ENCODE data around the gene MICALL2. TPM values are rescaled to one million over a fixed set of nuclear protein-coding genes. Genes with fewer than 3 reads are reported as not detected.

MICALL2 gene
- polyA plus RNA-seq, 2 donors: 20.9 to 50.7 TPM

DNA sequence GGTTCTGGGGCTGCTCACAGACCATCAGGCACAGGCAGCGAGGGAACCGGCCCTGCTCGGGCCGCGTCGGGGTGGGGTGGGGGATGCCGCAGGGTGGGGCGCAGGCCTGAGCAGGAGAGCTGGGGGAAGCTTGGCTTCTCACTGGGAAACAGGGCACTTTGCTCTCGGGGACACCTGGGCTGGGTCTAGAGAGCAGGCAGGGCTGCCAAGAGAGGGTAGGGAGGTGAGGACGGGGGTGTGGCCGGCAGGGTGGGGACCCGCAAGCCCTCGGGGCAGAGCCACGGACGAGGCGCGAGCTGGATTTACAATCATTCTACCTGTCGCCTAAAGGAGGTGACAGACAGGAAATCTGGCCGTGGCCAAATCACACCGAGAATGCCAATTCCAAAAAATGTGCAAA, 33.9 kb upstream of the MICALL2 start:
- no peak overlapping the region for H3K4me3 ChIP-seq (ENCODE audit: low read depth in 1 of 2, low read length in 2 of 2)
- H3K36me3 ChIP-seq (ENCODE audit: control insufficient read depth in 2 of 2, insufficient read depth in 2 of 2, low read length in 1 of 2): peaks cover 15 to 71% of the 10 kb centered on the region in 2 donors
- H3K27ac ChIP-seq (ENCODE audit: low read depth in 2 of 2, low read length in 1 of 2): no peak overlapping the region
- no peaks in the 10 kb centered on the region for H3K4me1 ChIP-seq (ENCODE audit: control insufficient read depth in 2 of 2, insufficient read depth in 2 of 2, low read length in 1 of 2)
- no peaks in the 10 kb centered on the region for H3K27me3 ChIP-seq (ENCODE audit: control insufficient read depth in 1 of 2, insufficient read depth in 2 of 2, low read length in 2 of 2)
- WGBS, 2 donors: 72 to 84% methylated on average over 20 of the region's 20 CpGs
- H3K9me3 ChIP-seq (ENCODE audit: control insufficient read depth in 2 of 2, insufficient read depth in 1 of 2, low read depth in 1 of 2, low read length in 1 of 2): no peaks in the 10 kb centered on the region

DNA sequence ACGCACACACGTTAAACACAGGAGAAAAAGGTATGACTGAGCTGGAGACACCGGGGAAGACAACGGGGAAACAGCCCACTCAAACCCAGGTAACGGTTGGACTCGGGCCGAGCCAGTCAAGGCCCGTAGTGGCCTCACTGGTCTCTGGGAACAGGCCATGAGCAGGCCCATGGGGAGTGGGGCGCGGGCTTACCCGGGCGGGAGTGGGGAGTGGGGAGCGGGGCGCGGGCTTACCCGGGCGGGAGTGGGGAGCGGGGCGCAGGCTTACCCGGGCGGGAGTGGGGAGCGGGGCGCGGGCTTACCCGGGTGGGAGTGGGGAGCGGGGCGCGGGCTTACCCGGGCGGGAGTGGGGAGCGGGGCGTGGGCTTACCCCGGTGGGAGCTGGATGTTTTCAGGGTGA, 33.4 kb upstream of the MICALL2 start:
- Histone ChIP-seq H3K4me1 (ENCODE audit: control insufficient read depth in 2 of 2, insufficient read depth in 2 of 2, low read length in 1 of 2) (no peaks in the 10 kb centered on the region), H3K27me3 (ENCODE audit: control insufficient read depth in 1 of 2, insufficient read depth in 2 of 2, low read length in 2 of 2) (no peaks in the 10 kb centered on the region), H3K27ac (ENCODE audit: low read depth in 2 of 2, low read length in 1 of 2) (no peak overlapping the region), H3K4me3 (ENCODE audit: low read depth in 1 of 2, low read length in 2 of 2) (no peak overlapping the region), H3K36me3 (ENCODE audit: control insufficient read depth in 2 of 2, insufficient read depth in 2 of 2, low read length in 1 of 2) (peaks cover 12 to 71% of the 10 kb centered on the region in 2 donors), H3K9me3 (ENCODE audit: control insufficient read depth in 2 of 2, insufficient read depth in 1 of 2, low read depth in 1 of 2, low read length in 1 of 2) (no peaks in the 10 kb centered on the region)
- WGBS, 2 donors: 88 to 96% methylated on average over 22 to 33 of the region's 33 CpGs

DNA sequence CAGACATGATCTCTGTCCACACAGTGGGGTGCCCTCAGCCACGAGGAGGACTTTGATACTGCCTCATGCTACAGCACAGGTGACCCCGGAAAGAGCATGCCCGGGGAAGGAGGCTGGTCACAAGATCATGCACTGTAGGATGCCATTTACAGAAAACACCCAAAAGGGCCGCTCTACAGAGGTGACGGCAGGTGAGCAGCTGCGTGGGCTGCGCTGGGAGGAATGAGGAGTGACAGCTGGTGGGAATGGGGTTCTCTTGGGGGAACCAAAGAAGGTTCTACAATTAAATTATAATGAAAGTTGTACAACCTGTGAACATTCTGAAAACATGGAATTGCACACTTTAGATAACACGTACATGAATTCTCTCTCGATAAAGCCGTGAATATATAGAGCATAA, 33.0 kb upstream of the MICALL2 start:
- 92 to 97% methylated on average over 10 of the region's 10 CpGs for WGBS, 2 donors
- Histone ChIP-seq H3K27ac (ENCODE audit: low read depth in 2 of 2, low read length in 1 of 2) (no peak overlapping the region), H3K4me3 (ENCODE audit: low read depth in 1 of 2, low read length in 2 of 2) (no peak overlapping the region), H3K27me3 (ENCODE audit: control insufficient read depth in 1 of 2, insufficient read depth in 2 of 2, low read length in 2 of 2) (no peaks in the 10 kb centered on the region), H3K4me1 (ENCODE audit: control insufficient read depth in 2 of 2, insufficient read depth in 2 of 2, low read length in 1 of 2) (no peaks in the 10 kb centered on the region), H3K36me3 (ENCODE audit: control insufficient read depth in 2 of 2, insufficient read depth in 2 of 2, low read length in 1 of 2) (peaks cover 11 to 71% of the 10 kb centered on the region in 2 donors), H3K9me3 (ENCODE audit: control insufficient read depth in 2 of 2, insufficient read depth in 1 of 2, low read depth in 1 of 2, low read length in 1 of 2) (no peaks in the 10 kb centered on the region)

DNA sequence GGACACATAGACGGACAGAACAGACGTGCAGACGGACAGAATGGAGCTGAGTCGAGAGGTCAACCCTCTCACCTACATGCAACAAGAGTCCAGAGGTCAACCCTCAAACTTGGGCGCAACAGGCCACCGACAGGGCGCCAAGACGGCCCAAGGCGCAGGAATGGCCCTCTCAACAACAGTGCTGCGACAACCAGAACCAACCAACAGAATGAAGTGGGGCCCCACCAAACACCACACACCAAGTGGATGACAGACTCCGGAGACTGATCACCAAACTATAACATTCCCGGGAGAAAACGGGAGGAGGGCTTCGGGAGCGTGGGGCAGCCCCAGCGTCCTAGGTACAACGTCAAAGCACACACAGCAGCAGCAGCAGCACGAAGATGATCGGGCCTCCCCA, 31.6 kb upstream of the MICALL2 start:
- H3K4me3 ChIP-seq (ENCODE audit: low read depth in 1 of 2, low read length in 2 of 2): no peak overlapping the region
- 92 to 93% methylated on average over 19 of the region's 19 CpGs for WGBS, 2 donors
- H3K9me3 ChIP-seq (ENCODE audit: control insufficient read depth in 2 of 2, insufficient read depth in 1 of 2, low read depth in 1 of 2, low read length in 1 of 2): no peaks in the 10 kb centered on the region
- no peaks in the 10 kb centered on the region for H3K4me1 ChIP-seq (ENCODE audit: control insufficient read depth in 2 of 2, insufficient read depth in 2 of 2, low read length in 1 of 2)
- H3K27ac ChIP-seq (ENCODE audit: low read depth in 2 of 2, low read length in 1 of 2): no peak overlapping the region
- H3K36me3 ChIP-seq (ENCODE audit: control insufficient read depth in 2 of 2, insufficient read depth in 2 of 2, low read length in 1 of 2): peaks cover 7 to 69% of the 10 kb centered on the region in 2 donors
- H3K27me3 ChIP-seq (ENCODE audit: control insufficient read depth in 1 of 2, insufficient read depth in 2 of 2, low read length in 2 of 2): no peaks in the 10 kb centered on the region

DNA sequence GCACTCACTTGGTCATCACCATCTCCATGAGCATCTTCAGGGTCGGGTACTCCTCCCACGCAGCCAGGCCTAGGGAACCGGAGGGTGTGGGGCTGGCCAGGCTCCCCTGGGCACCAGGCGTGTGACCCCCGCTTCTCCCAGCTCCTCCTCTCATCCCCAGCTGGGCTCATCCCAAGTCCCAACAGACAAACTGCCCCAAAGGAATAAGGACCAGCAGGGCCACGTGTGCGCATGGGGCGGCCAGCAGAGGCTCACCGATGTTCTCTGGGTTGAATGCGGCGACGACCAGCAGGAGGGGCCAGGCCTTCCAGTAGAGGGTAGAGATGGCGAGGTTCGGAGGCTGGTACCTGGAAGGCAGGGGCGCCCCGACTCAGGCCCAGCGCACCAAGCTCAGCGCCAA, 30.1 kb upstream of the MICALL2 start:
- H3K4me1 ChIP-seq (ENCODE audit: control insufficient read depth in 2 of 2, insufficient read depth in 2 of 2, low read length in 1 of 2): no peaks in the 10 kb centered on the region
- no peaks in the 10 kb centered on the region for H3K9me3 ChIP-seq (ENCODE audit: control insufficient read depth in 2 of 2, insufficient read depth in 1 of 2, low read depth in 1 of 2, low read length in 1 of 2)
- no peaks in the 10 kb centered on the region for H3K27me3 ChIP-seq (ENCODE audit: control insufficient read depth in 1 of 2, insufficient read depth in 2 of 2, low read length in 2 of 2)
- H3K27ac ChIP-seq (ENCODE audit: low read depth in 2 of 2, low read length in 1 of 2): no peak overlapping the region
- peaks cover 7 to 69% of the 10 kb centered on the region in 2 donors for H3K36me3 ChIP-seq (ENCODE audit: control insufficient read depth in 2 of 2, insufficient read depth in 2 of 2, low read length in 1 of 2)
- no peak overlapping the region for H3K4me3 ChIP-seq (ENCODE audit: low read depth in 1 of 2, low read length in 2 of 2)
- 94 to 97% methylated on average over 17 to 18 of the region's 18 CpGs for WGBS, 2 donors

DNA sequence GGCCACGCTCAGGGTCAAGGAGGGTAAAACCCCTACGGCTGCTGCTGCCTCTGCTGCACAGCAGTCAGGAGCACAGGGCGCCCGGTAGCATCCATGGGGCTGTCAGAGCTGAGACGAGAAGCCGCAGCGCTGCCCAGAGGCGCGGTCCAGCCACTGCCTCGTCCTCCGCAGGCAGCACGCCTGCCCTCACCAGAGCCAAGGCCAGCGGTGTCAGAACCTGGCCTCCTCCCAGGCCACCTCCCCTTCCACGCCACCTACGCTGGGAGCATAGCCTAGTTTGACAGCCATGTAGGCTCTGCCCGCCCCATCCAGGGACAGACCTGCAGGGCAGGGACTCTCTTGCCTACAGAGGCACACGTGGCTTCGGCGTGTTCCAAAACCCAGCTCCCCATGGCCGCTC, 28.7 kb upstream of the MICALL2 start:
- H3K27me3 ChIP-seq (ENCODE audit: control insufficient read depth in 1 of 2, insufficient read depth in 2 of 2, low read length in 2 of 2): no peaks in the 10 kb centered on the region
- no peak overlapping the region for H3K27ac ChIP-seq (ENCODE audit: low read depth in 2 of 2, low read length in 1 of 2)
- WGBS, 2 donors: 88 to 93% methylated on average over 20 of the region's 20 CpGs
- no peaks in the 10 kb centered on the region for H3K4me1 ChIP-seq (ENCODE audit: control insufficient read depth in 2 of 2, insufficient read depth in 2 of 2, low read length in 1 of 2)
- H3K4me3 ChIP-seq (ENCODE audit: low read depth in 1 of 2, low read length in 2 of 2): no peak overlapping the region
- H3K9me3 ChIP-seq (ENCODE audit: control insufficient read depth in 2 of 2, insufficient read depth in 1 of 2, low read depth in 1 of 2, low read length in 1 of 2): no peaks in the 10 kb centered on the region
- H3K36me3 ChIP-seq (ENCODE audit: control insufficient read depth in 2 of 2, insufficient read depth in 2 of 2, low read length in 1 of 2): peaks cover 7 to 74% of the 10 kb centered on the region in 2 donors

DNA sequence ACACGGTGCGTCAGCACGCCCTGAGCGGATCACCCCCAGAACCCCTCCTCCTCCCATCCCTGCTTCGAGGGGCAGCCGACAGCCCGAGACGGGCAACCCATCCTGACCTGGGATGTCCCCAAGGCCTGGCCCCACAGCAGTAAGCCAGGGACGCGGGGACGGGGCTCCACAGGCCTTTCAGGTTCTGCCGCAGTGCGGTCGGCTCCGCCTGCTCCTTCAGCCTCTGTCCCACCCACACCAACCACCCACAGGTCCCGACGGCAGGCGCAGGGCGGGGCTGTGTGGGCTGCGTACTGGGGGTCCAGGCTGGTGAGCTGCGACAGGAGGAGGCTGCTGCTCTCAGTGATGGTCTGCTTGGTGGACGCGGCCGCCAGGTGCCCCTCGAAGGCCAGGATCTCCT, 28.2 kb upstream of the MICALL2 start:
- H3K27me3 ChIP-seq (ENCODE audit: control insufficient read depth in 1 of 2, insufficient read depth in 2 of 2, low read length in 2 of 2): no peaks in the 10 kb centered on the region
- no peak overlapping the region for H3K4me3 ChIP-seq (ENCODE audit: low read depth in 1 of 2, low read length in 2 of 2)
- H3K27ac ChIP-seq (ENCODE audit: low read depth in 2 of 2, low read length in 1 of 2): no peak overlapping the region
- 93 to 95% methylated on average over 20 to 25 of the region's 25 CpGs for WGBS, 2 donors
- H3K9me3 ChIP-seq (ENCODE audit: control insufficient read depth in 2 of 2, insufficient read depth in 1 of 2, low read depth in 1 of 2, low read length in 1 of 2): no peaks in the 10 kb centered on the region
- no peaks in the 10 kb centered on the region for H3K4me1 ChIP-seq (ENCODE audit: control insufficient read depth in 2 of 2, insufficient read depth in 2 of 2, low read length in 1 of 2)
- peaks cover 7 to 78% of the 10 kb centered on the region in 2 donors for H3K36me3 ChIP-seq (ENCODE audit: control insufficient read depth in 2 of 2, insufficient read depth in 2 of 2, low read length in 1 of 2)

DNA sequence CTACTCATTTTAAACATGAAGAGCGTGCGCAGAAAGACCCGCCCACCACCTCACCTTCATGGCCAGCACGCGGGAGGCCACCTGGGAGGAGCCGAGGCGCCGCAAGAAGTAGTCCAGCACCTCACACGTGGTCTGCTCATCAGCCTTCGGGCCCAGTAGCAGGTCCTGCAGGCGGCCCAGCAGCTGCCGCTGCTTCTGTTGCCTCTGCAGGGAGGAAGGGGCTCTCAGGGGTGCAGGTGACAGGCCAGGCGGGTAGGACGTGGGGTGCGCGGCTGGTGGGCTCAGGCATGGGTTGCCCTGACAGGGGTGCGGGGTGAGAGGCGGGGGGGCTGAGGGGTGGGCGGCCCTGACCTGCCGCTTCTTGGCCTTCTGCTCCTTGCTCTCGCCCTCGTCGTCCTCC, 27.3 kb upstream of the MICALL2 start:
- Histone ChIP-seq H3K36me3 (ENCODE audit: control insufficient read depth in 2 of 2, insufficient read depth in 2 of 2, low read length in 1 of 2) (peaks cover 3 to 78% of the 10 kb centered on the region in 2 donors), H3K9me3 (ENCODE audit: control insufficient read depth in 2 of 2, insufficient read depth in 1 of 2, low read depth in 1 of 2, low read length in 1 of 2) (no peaks in the 10 kb centered on the region), H3K4me1 (ENCODE audit: control insufficient read depth in 2 of 2, insufficient read depth in 2 of 2, low read length in 1 of 2) (no peaks in the 10 kb centered on the region), H3K4me3 (ENCODE audit: low read depth in 1 of 2, low read length in 2 of 2) (no peak overlapping the region), H3K27me3 (ENCODE audit: control insufficient read depth in 1 of 2, insufficient read depth in 2 of 2, low read length in 2 of 2) (no peaks in the 10 kb centered on the region), H3K27ac (ENCODE audit: low read depth in 2 of 2, low read length in 1 of 2) (no peak overlapping the region)
- 90 to 94% methylated on average over 18 to 23 of the region's 23 CpGs for WGBS, 2 donors

DNA sequence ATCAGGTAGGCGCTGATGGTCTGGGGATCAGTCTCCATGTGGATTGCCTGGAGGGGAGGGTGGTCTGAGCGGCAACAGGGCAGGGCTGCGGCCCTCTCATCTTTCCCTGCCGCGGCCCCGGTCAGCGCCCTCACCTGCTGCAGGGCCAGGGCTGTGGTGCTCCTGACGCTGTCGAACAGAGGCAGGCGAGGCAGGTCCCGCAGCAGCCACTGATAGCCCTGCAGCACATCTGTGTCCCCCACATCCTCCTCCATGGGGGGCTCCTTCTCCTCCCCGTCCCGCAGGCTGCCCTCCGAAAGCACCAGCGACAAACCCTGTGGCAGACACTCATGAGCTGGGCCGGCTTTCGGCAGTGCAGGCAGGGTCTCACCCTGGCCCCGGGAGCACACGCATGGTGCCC, 25.9 kb upstream of the MICALL2 start:
- H3K4me1 ChIP-seq (ENCODE audit: control insufficient read depth in 2 of 2, insufficient read depth in 2 of 2, low read length in 1 of 2): no peaks in the 10 kb centered on the region
- WGBS, 2 donors: 96 to 97% methylated on average over 19 of the region's 19 CpGs
- no peak overlapping the region for H3K27ac ChIP-seq (ENCODE audit: low read depth in 2 of 2, low read length in 1 of 2)
- H3K9me3 ChIP-seq (ENCODE audit: control insufficient read depth in 2 of 2, insufficient read depth in 1 of 2, low read depth in 1 of 2, low read length in 1 of 2): no peaks in the 10 kb centered on the region
- peaks cover 6 to 86% of the 10 kb centered on the region in 2 donors for H3K36me3 ChIP-seq (ENCODE audit: control insufficient read depth in 2 of 2, insufficient read depth in 2 of 2, low read length in 1 of 2)
- H3K27me3 ChIP-seq (ENCODE audit: control insufficient read depth in 1 of 2, insufficient read depth in 2 of 2, low read length in 2 of 2): no peaks in the 10 kb centered on the region
- H3K4me3 ChIP-seq (ENCODE audit: low read depth in 1 of 2, low read length in 2 of 2): no peak overlapping the region

DNA sequence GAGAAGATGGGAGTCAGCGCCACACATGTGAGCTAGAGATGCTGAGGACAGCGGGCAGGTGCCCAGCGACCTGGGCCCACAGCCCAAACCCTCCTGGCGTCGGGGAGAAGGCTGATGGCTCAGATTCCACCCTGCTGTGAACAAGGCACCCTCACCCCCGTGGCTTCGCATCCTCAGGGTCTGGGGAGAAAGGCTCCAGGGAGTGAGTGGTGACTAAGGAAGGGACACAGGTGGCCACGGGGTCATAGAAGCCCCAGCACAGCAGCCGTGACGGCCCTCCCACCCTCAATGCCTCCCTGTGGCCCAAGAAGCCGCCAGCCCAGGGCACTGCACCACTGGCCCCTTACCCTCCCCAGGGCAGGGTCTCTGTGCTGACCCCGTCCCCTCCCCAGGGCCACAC, 25.3 kb upstream of the MICALL2 start:
- peaks cover 3 to 87% of the 10 kb centered on the region in 2 donors for H3K36me3 ChIP-seq (ENCODE audit: control insufficient read depth in 2 of 2, insufficient read depth in 2 of 2, low read length in 1 of 2)
- WGBS, 2 donors: 87 to 90% methylated on average over 11 to 12 of the region's 12 CpGs
- H3K4me3 ChIP-seq (ENCODE audit: low read depth in 1 of 2, low read length in 2 of 2): no peak overlapping the region
- H3K4me1 ChIP-seq (ENCODE audit: control insufficient read depth in 2 of 2, insufficient read depth in 2 of 2, low read length in 1 of 2): no peaks in the 10 kb centered on the region
- no peak overlapping the region for H3K27ac ChIP-seq (ENCODE audit: low read depth in 2 of 2, low read length in 1 of 2)
- no peaks in the 10 kb centered on the region for H3K9me3 ChIP-seq (ENCODE audit: control insufficient read depth in 2 of 2, insufficient read depth in 1 of 2, low read depth in 1 of 2, low read length in 1 of 2)
- no peaks in the 10 kb centered on the region for H3K27me3 ChIP-seq (ENCODE audit: control insufficient read depth in 1 of 2, insufficient read depth in 2 of 2, low read length in 2 of 2)
